Endothelial cell of umbilical vein (primary cell): ENCODE results near the gene MED12L.

ENCODE experiments used
- CTCF ChIP-seq, 2 donors: IDR thresholded peaks; 1 replicate in 1 of 2; 2 replicates in 1 of 2; pipeline ENCODE4 v1.5.1; 2011; ENCODE audit warnings: low read length in 2 of 2, mild to moderate bottlenecking in 2 of 2, moderate library complexity in 2 of 2, control low read depth in 1 of 2, inconsistent platforms in 1 of 2, low read depth in 1 of 2; ENCODE audit not compliant: insufficient read depth in 1 of 2; ENCODE audit errors: extremely low read depth in 1 of 2
- EZH2 ChIP-seq: IDR thresholded peaks from 2 replicates; pipeline ENCODE4 v1.6.1; 2012; ENCODE audit warnings: borderline replicate concordance, low read depth, mild to moderate bottlenecking, moderate library complexity, low read length, inconsistent platforms; ENCODE audit not compliant: severe bottlenecking
- FOS ChIP-seq: IDR thresholded peaks from 2 replicates; pipeline ENCODE4 v1.6.1; 2011; ENCODE audit warnings: mild to moderate bottlenecking, low read length, moderate library complexity, borderline replicate concordance; ENCODE audit not compliant: insufficient read depth
- GATA2 ChIP-seq: IDR thresholded peaks from 2 replicates; pipeline ENCODE4 v1.7.0; 2011; ENCODE audit warnings: low read depth, mild to moderate bottlenecking, moderate library complexity, mixed read lengths, low read length; ENCODE audit not compliant: insufficient read length, insufficient read depth
- JUN ChIP-seq: IDR thresholded peaks from 2 replicates; pipeline ENCODE4 v1.6.1; 2011; ENCODE audit warnings: borderline replicate concordance, low read depth; ENCODE audit not compliant: insufficient read length, insufficient read depth
- MAX ChIP-seq: IDR thresholded peaks from 2 replicates; pipeline ENCODE4 v1.6.1; 2011; ENCODE audit not compliant: insufficient read depth, insufficient read length
- MYC ChIP-seq: IDR thresholded peaks from one replicate; pipeline ENCODE4 v1.6.1; 2011; ENCODE audit warnings: mild to moderate bottlenecking, low read depth, low read length
- POLR2A ChIP-seq: IDR thresholded peaks from 2 replicates; pipeline ENCODE4 v1.6.1; 2012; ENCODE audit warnings: low read depth, mild to moderate bottlenecking, control low read depth, low read length
- POLR2AphosphoS5 ChIP-seq: IDR thresholded peaks from 2 replicates; pipeline ENCODE4 v1.6.1; 2012; ENCODE audit warnings: low read depth, mild to moderate bottlenecking, control low read depth, low read length, moderate library complexity; ENCODE audit not compliant: insufficient read depth

- TF ChIP-seq CTCF (IDR thresholded peaks at IDR 0.05; ENCODE audit: extremely low read depth in 1 of 2, insufficient read depth in 1 of 2, low read depth in 1 of 2, low read length in 2 of 2) (no peak), POLR2A (no peak), EZH2 (no peak), POLR2AphosphoS5 (no peak), GATA2 (no peak), MYC (no peak), JUN (no peak), MAX (no peak), FOS (no peak)
These were observed 392.3 kb downstream of the MED12L start for GRCh38 chr3:151477591-151478334.
